GM18858 (cell line): ENCODE data around the gene BMP2K.

ENCODE experiments used
- ATAC-seq: cut with Tn5 transposase; IDR thresholded peaks from one replicate; pipeline ENCODE4 v1.9.1; 2021; ENCODE audit not compliant: unreplicated experiment

BMP2K gene

DNA sequence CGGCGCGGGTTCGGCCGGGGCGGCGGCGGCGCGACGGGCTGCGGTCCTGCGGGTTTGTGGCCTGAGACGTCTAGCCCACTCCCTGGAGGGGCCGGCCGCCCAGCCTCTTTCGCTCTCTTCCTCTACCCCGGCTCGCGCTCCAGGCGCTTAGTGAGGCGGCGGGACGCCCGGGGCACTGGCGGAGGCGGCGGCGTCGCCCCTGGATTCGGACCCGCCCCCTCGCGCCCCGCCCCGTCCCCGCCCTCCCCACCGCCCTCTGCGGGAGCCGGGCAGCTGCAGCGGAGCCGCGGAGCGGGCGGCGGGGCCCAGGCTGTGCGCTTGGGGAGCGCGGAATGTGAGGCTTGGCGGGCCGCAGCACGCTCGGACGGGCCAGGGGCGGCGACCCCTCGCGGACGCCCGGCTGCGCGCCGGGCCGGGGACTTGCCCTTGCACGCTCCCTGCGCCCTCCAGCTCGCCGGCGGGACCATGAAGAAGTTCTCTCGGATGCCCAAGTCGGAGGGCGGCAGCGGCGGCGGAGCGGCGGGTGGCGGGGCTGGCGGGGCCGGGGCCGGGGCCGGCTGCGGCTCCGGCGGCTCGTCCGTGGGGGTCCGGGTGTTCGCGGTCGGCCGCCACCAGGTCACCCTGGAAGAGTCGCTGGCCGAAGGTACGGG is at the start of gene BMP2K:
BMP2K (plus strand) TSS at position 272 of the 650 bp plus-strand sequence; CDS start at position 466, 194 bp downstream.
- ATAC-seq, result peak; percentile 43

DNA sequence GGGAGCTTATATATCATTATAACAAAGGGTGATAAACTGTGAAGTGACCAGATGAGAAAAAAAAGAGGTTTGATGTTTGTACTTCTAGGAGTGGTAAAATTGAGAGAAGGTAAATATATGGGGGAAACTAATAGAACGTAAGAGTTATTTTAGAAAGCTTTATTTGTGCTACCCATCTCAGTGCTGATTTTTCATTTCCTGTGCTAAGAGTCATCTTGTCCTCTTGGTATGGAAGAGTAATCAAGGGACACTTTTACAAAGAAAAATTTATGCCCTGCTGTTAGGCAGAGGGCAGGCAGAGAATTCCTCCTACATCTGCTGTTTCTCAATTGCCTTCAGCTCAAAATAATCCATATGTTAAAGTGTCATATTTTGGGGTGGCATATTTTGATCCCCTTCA is 49.6 kb upstream of the BMP2K start:
- ATAC-seq, result no peak

DNA sequence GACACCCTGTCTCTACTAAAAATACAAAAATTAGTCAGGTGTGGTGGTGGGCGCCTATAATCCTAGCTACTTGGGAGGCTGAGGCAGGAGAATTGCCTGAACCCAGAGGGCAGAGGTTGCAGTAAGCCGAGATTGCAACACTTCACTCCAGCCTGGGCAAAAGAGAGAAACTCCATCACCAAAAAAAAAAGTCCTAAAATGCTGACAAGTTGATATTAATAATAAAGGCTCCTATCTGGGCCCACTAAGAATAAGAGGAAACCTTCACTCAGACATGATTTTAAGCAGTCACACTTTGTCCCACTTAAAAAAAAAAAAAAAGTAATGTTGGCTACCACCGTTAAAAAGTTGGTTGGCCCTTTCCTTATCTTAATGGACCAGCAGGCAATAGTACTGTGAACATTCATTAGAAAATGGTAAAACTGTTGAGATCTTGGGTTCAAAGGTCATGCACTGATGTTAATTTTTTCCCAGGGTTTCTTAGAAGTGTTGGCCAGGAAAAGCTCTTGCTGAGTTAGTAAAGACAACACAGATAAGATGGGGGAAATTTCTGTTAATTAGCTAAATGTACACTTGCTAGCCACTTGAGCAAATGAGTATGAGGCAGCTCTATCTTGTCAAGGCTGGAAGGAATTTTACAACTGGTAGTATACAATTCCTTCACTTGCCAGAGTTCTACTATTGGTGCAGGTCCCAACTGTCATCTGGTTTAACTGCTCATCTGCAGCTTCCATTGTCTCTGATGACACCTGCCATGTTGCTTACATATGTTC is 43.6 kb upstream of the BMP2K start:
- ATAC-seq, result no peak

DNA sequence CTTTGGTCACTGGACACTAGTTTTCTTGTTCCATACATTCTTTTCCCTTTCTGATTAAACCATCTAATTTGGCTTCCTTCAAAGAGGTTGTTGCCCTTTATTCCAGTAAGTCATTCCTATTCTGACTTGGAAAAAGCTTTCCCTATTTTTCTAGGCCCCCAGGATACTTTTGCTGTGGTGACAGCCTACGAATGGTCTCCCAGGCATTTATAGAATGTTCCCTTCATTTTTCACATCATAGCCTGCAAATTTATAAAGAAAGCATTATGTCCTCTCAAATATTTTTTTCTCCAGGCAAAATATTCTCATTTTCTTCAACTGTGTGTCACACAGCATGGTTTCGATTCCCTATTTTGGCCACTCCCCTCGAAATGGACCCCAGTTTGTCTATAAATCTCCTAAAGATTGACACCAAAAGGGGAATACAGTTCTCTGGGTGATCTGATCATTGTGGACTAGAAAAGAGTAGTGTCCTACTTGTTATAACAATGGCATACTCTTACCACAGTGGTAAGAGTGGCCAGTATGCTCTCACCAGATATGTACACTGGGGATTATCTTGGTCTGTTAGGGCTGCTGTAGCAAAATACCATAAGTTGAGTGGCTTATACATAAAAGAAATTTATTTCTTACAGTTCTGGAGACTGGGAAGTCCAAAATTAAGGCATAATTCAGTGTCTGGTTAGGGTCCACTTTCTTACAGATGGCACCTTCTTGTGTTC is 41.5 kb upstream of the BMP2K start:
- ATAC-seq, result no peak

DNA sequence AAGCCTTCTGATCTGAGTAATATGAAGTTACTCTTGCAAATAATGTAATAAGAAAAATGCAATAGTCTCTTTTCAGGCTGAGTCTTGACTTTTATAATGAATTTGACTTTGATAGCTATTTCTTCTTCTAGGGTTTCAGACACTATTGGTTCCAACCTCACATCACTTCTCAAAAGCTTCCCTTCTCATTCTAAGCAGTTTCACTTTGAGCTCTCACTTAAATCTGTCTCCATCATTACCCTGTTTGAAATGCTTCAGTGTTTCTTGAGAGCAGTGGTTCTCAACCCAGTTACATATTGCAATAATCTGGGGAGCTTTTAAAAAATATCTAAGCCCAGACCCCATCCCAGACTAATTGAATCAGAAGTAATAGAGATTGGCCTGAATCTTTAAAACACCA is 40.5 kb upstream of the BMP2K start:
- ATAC-seq, result peak; percentile 68

DNA sequence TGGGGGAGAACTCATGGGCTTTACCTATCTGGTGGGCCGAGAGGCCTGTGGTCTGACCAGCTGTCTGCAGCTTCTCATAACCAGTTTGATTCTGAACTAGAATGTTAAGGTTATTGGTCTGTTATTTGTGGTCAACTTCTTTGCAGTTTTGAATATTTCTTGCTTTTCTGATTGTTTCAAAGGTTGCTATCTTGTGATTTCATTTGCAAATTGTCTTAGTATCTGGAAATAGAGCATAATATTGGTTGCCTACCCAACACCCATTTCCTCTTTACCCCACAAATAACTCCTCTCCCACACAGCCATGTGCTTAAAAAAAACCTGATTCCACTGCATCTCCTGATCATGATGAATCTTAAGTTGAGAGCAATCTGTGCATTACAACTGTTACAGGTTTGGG is 39.1 kb upstream of the BMP2K start:
- ATAC-seq, result peak; percentile 45

DNA sequence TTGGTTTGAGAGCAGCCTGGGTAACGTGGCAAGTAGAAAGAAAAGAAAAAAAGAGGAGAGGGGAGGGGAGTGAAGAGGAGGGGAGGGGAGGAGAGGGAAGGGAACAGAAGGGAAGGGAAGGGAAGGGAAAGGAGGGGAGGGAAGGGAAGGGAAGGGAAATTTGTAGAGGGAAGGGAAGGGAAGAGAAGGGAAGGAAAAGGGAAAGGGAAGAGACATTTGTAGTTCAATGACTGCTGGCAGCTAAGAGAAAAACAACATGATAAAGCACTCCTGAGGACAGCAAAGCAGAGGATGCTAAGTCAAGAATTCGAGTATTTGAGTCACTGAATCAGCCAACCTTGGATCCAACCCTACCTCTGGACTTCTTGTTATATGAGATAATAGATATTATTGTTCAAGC is 38.2 kb upstream of the BMP2K start:
- ATAC-seq, result no peak

DNA sequence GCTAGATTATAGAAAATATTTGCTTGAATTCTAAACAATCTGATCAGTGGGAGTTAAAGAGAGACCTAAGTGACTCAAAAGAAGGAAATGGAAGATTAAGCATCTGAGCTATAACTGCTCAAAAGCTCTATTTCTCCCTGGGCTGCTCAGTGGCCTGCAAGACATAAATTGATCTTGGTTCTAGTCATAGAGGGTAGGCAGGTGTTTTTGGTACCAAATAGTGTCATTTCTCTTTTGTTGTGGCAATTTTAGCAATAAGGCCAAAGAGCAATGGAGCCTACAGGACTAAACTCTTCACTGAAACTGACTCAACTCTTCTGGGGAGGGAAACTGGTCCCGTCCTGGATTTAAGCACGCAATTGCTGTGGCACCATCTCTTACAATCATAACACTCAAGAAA is 33.9 kb upstream of the BMP2K start:
- ATAC-seq, result peak; percentile 40

DNA sequence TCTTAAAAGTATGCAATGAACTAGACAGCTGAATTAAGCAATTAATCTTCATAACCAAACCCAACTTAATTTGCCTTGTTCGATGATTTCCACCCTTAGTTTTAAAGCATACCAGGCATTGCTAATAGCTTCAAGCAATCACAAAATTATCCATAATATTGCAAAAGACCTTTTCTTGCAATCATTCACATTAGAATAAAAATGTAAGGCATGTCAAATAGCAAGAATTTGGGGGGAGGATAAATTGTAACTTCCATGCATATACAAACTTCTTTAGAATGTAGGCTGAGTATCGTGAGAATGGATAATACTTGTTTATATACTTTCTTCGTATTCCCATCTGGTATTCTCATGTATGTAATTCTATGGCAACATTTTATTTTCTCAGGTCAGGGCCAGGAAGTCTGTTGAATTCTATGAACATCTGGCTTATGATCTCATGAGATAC is 28.7 kb upstream of the BMP2K start:
- ATAC-seq, result no peak

DNA sequence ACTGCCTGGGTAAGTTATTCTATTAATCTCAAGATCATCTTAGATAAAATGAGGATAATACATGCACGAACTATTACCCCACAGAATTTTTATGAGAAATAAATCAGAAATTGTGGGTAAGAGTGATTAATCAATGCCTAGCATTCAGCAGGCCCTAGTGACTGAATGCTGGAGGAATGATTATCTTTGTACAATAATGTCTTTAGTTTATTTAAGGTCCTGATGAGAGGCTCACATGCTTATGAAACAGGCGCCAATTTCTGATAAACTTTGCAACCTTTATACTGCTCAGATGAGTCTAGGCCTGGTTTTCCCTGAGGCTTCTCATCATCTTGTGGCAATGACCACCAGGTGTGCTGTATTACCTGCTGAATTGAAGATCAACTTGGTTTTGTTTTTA is 27.8 kb upstream of the BMP2K start:
- no peak for ATAC-seq

DNA sequence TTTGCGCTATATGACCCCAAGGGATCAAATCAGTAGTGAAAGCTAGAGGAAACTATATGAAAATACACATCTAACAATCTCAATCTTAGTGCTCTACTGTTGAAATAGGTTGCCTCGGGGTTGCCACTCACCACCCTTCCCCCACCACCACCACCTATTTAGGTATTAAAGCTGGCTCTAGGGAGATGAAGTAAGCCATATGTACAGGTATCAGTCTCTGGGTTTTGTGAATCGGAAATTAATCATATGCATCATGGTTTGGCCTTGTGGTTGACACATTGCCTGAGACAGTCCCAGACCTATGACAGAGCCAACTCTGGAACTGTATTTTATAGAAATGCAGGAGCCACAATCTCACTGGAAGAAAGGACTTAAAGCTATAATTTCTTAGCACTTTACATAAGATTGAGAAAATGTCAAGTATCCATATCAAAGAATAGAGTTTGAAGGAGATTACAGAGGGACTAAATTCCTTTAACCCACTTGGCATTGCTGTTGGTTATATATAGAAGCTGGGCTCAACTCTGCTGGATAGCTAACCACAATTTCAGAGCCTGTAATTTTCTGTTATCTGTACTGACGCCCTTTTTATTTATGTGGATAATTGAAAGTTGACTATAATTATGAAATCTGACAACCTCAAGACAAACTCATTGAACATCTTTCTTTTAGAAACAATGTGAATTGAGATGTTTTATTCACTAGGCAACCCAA is 26.7 kb upstream of the BMP2K start:
- ATAC-seq, result peak; percentile 32

DNA sequence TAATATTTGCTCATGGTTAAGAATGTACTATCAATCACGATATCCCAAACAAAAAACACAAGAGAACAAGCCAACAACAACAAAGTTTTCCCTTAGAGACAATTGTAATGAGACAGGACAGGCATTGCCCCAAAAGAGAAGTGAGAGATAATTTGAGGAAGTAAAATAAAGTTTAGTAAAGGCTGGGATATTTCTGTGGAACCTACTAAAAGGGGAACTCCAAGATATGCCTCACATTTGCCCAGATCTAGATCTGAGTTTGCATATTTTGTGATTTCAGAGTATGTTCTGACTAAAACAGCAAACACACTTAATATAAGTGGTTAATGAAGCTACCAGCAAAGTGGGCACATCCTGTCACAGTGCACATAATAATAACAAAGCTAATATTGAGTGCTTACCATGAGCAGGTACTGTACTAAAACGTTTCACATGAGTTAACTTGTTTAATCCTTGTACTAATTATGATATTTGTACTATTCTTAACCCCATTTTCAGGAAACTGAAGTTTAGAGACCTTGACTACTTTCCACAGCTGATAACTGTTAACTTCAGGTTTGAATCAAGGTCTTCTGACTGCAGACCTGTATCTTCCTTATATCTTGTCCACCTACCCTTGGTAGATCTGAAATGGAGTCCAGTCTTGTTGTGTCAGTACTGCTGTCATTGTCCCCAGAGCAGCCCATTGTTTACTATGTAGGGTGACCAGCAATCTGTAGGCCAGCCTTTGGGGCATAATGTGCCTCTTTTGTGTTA is 26.0 kb upstream of the BMP2K start:
- ATAC-seq, result peak; percentile 89

DNA sequence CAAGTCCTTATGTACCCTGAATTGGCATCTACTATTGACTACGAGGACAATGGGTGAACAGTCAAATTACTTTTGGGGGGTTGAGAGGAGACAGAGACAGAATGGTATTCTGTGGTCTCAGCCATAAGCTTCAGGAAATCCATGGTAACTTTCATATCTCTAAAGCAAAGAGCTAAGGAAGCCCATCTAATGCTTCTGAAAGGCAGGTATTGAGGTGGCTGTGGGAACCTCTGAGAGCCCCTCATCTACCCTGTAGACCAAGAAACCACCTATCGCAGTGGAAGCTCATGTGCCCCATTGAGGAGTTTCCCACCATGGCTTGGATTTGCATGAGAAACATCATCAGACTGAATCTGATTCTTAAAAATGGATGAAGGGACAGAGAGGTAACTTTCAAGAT is 23.1 kb upstream of the BMP2K start:
- no peak for ATAC-seq

DNA sequence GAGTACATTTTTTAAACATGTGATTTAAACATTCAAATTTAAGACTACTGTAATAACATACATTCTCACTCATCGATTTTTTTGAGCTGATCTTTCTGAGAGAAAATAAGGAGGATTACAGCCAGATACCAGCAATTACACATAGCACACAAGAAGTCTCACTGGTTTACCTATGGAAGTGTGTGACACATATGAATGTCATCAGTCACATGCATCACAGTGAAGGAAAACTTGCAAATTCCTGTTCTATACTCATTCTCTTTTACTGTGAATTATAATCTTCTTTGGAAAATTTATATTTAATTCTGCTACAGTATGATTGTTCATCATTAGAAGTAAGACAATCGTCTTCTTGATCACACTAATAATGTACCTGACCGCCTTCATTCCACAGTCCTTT is 21.3 kb upstream of the BMP2K start:
- ATAC-seq, result no peak

DNA sequence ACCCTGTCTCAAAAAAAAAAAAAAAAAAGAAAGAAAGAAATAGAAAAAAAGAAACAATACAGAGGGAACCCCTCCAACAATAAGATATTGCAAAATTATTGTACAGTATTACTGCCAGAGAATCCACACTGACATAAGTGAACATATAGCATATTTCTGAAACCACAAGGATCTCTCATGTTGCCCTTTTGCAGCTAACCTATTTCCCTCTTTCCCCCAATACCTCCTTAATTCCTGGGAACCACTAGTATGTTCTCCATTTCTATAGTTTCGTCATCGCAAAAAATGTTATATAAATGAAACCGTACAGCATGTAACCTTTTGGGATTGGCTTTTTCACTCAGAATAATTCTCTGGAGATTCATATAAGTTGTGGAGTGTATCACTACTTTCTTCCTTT is 20.0 kb upstream of the BMP2K start:
- no peak for ATAC-seq

DNA sequence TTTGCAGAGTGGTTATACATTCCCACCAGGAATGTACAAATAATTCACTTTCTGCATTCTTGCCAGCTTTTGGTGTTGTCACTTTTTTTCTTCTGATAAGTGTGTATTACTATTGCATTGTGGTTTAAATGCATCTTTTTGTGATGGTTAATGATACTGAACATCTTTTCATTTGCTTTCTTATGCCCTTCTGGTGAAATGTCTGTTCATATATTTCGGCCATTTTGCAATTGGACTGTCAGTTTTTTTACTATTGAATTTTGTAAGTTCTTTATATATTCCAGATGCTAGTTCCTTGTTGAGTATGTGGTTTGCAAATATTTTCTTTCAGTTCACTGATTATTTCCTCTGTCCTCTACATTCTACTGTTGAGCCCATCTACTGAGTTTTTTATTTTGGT is 19.4 kb upstream of the BMP2K start:
- no peak for ATAC-seq

DNA sequence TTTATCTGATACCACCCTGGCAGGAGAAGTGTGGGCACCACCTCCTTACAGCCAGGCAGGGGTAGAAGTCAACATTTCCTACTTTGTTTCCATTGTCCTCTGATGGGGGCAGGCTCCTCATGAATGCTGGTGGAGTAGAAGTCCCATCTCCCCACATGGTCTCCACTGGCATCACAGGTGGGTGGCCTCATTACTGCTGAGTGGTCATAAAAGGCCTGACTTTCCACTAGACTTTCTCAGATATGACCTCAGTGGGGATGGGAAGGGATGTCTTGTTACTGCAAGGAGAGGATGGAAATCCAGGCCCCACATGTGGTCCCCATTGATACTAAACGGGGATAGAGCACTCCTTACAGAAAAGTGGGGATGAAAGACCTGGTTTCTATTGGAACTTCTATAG is 18.6 kb upstream of the BMP2K start:
- ATAC-seq, result no peak

DNA sequence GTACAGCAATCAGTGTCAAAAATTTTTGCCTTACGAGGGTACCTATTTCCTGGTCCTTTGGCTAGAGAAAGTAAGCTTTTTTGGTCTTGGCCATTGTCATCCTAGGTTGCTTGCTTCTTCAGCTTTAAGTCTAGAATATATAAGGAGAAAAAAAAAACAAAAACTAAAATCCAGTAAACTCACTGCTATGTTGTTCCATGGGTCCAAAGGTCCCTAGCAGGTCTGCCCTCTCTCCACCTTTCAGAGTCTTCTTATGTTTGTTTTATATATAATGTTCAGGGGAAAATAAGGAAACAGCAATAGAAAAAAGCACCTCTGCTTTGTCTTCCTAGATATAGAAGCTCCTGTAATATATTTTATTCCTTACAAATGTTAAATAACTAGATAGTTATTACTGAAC is 18.1 kb upstream of the BMP2K start:
- ATAC-seq, result no peak

DNA sequence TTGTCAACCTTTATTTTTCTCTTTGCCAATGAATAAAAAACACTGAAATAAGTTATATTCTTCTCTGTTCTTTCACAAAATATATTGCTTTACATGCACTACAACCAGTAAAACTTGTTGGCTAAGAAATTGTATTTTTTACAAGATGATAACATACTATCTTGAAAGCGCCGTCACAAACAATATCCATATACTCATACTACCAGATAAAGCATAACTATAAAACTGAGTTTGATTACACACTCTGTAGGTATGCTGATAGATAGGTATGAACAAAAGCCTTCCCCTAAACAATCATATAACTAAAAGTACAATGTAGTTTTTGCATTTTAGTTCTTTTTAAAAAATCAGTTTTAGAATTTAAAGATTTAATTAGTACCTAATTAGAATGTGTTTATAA is 13.6 kb upstream of the BMP2K start:
- ATAC-seq, result no peak

DNA sequence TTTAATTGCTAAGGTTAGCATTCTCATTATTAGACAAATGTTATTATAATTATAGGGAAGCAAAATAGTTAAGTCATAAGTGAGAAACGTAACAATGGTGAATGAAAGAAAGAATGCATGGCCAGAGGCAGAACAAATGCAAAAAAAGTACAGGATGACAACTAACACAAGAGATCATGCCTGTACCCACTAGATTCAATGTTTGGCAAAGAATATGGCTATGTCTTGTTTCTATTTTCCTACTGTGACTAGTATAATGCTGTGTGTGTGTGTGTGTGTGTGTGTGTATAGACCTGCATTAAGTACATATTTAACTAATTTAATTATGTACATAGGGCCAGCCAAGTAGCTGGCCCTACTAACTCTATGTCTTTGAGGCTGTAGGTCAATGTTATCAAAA is 12.9 kb upstream of the BMP2K start:
- no peak for ATAC-seq
